Panc1 (cell line): Measurements from ENCODE around the gene GFER. TPM values are rescaled to one million over a fixed set of nuclear protein-coding genes. Genes with fewer than 3 reads are reported as not detected.

Experiments used
- ATAC-seq: fragments of 200-7000 bp; cut with Tn5 transposase; 2 replicates; pipeline ENCODE4 v1.9.1; 2020; ENCODE audit warnings: mild to moderate bottlenecking, moderate library complexity
- BruUV-seq: library from RNA; stranded (reverse); fragments of 400-500 nt; replicated peaks from 2 replicates; lab custom pipeline; 2021; lab: Mats Ljungman, UMichigan
- CTCF ChIA-PET: fragments of 300-600 bp; sonication (Branson Sonifier 250); formaldehyde crosslinking; loops from one replicate; lab custom pipeline; 2022; ENCODE audit warnings: antibody characterized with exemption; lab: Charles Lee
- POLR2A ChIA-PET: fragments of 300-600 bp; sonication (Branson Sonifier 250); formaldehyde crosslinking; loops from one replicate; lab custom pipeline; 2022; ENCODE audit warnings: antibody characterized with exemption; lab: Charles Lee
- DNase-seq: peaks from one replicate; pipeline ENCODE4 v3.0.0-alpha.2; 2010; ENCODE audit warnings: low read depth, low spot score
- H3K27ac ChIP-seq: 2 replicates; pipeline ENCODE4 v1.5.1; 2011; ENCODE audit warnings: mild to moderate bottlenecking, low read length, inconsistent platforms
- H3K27me3 ChIP-seq: fragments of 200-500 bp; sonication (Bioruptor generic); 2 replicates; pipeline ENCODE4 v1.6.0; 2014; ENCODE audit warnings: low read length, inconsistent platforms; ENCODE audit not compliant: control insufficient read depth, insufficient read depth
- H3K36me3 ChIP-seq: fragments of 200-500 bp; sonication (Bioruptor generic); 2 replicates; pipeline ENCODE4 v1.5.1; 2014; ENCODE audit warnings: inconsistent platforms, mild to moderate bottlenecking, low read length, moderate library complexity; ENCODE audit not compliant: control insufficient read depth, insufficient read depth
- H3K4me1 ChIP-seq: 2 replicates; pipeline ENCODE4 v1.5.1; 2011; ENCODE audit warnings: inconsistent platforms, mild to moderate bottlenecking, low read length, moderate library complexity; ENCODE audit not compliant: control insufficient read depth, insufficient read depth
- H3K4me3 ChIP-seq, 2 experiments: 2 replicates each; pipeline ENCODE4 v1.5.1; 2011 to 2012; ENCODE audit warnings: low read depth in 2 of 2, low read length in 2 of 2, mild to moderate bottlenecking in 2 of 2, inconsistent platforms in 1 of 2, moderate library complexity in 1 of 2
- H3K9me3 ChIP-seq: fragments of 200-500 bp; sonication (Bioruptor generic); 2 replicates; pipeline ENCODE4 v1.5.1; 2014; ENCODE audit warnings: low read depth, mild to moderate bottlenecking, inconsistent platforms, low read length, moderate library complexity; ENCODE audit not compliant: control insufficient read depth, insufficient read depth
- POLR2AphosphoS5 ChIP-seq: IDR thresholded peaks from 2 replicates; pipeline ENCODE4 v1.6.1; 2012; ENCODE audit warnings: mild to moderate bottlenecking, low read depth, low read length, moderate library complexity
- SIN3A ChIP-seq: IDR thresholded peaks from 2 replicates; pipeline ENCODE4 v1.6.1; 2012; ENCODE audit warnings: low read depth, mild to moderate bottlenecking, low read length, moderate library complexity, borderline replicate concordance; ENCODE audit not compliant: insufficient read depth
- TCF7L2 ChIP-seq: IDR thresholded peaks from 2 replicates; pipeline ENCODE4 v1.6.1; 2011; ENCODE audit warnings: mild to moderate bottlenecking, low read depth, low read length, inconsistent platforms
- in situ Hi-C: cut with HindIII; loops from 2 replicates; pipeline ENCODE4 v1.10.0; 2016; ENCODE audit warnings: low sequenced_read_pairs, low pct_unique_long_range_greater_than_20kb
- intact Hi-C: fragments of 100-400 bp; cut with micrococcal nuclease; formaldehyde crosslinking; loops from one replicate; pipeline ENCODE4 v1.10.0; 2022; ENCODE audit not compliant: unreplicated experiment
- total RNA-seq: library from RNA; stranded (reverse); gene quantifications from one replicate; pipeline ENCODE4 v1.2.1, GENCODE V29; 2021; ENCODE audit not compliant: unreplicated experiment
- TF ChIP-seq, protein P1 (sequence below): fragments of 450-650 bp; IDR thresholded peaks from 2 replicates; pipeline ENCODE4 v1.5.1; 2017; ENCODE audit warnings: mild to moderate bottlenecking
- TF ChIP-seq, protein P2 (sequence below), 2 experiments: IDR thresholded peaks; 2 replicates each; pipeline ENCODE4 v1.6.1; 2011 to 2012; ENCODE audit warnings: low read depth in 2 of 2, control low read depth in 1 of 2, low read length in 1 of 2, mild to moderate bottlenecking in 1 of 2, moderate library complexity in 1 of 2; ENCODE audit not compliant: insufficient read depth in 1 of 2

GFER gene
- total RNA-seq, 1 experiment from 2014 or later: 49.2 TPM

DNA sequence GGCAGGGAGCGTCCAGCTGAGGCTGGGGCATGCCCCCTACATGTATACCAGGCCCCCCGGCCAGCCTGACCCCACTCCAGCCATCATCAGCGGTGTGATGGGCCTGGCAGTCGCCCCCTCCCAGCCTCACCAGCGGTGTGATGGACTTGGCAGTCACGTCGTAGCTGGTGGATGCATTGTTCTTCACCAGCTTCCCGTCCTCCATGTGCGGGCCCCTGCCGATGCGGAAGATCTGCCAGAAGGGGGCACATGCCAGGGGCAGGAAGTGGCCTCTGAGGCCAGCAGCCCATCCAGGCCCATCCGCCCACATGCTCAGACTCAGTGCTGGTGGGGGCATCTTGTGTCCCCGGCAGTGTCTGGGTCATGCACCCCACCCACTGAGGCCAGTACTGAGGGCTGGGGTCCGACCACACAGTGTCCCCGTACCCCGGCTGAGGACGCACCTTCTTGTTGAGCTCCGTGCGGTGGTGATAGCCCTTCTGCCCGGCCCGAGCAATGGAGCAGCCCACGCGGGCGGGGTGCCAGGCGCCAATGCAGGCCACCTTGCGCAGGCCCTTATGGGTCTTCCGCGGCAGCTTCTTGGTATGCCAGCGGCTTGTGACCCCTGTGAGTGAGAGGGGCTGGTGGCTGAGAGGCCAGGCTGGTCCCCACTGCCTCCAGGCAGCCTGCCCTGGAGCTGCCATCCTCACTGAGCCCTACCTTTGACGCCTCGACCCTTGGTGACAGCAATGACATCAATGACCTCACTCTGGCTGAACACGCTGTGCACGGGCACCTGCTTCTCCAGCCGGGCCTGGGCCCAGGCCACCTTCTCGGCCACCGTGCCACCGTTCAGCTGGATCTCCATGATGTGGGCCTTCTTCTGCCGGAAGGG is 37.3 kb upstream of the GFER start:
- ChIA-PET CTCF (no interaction called here), POLR2A (no interaction called here)
- in situ Hi-C loops (no loop called here), intact Hi-C loops (no loop called here)
- no peak for ATAC-seq
- no TSS peak for BruUV-seq
- no peaks in the 10 kb centered on the region for H3K9me3 ChIP-seq
- no peaks in the 10 kb centered on the region for H3K27me3 ChIP-seq
- no peak overlapping the region for H3K27ac ChIP-seq
- DNase-seq: no peak
- H3K4me3 ChIP-seq: no peak overlapping the region
- H3K36me3 ChIP-seq: no peaks in the 10 kb centered on the region; the same call in 1 of the 2 replicates
- TF ChIP-seq, protein P1, sequence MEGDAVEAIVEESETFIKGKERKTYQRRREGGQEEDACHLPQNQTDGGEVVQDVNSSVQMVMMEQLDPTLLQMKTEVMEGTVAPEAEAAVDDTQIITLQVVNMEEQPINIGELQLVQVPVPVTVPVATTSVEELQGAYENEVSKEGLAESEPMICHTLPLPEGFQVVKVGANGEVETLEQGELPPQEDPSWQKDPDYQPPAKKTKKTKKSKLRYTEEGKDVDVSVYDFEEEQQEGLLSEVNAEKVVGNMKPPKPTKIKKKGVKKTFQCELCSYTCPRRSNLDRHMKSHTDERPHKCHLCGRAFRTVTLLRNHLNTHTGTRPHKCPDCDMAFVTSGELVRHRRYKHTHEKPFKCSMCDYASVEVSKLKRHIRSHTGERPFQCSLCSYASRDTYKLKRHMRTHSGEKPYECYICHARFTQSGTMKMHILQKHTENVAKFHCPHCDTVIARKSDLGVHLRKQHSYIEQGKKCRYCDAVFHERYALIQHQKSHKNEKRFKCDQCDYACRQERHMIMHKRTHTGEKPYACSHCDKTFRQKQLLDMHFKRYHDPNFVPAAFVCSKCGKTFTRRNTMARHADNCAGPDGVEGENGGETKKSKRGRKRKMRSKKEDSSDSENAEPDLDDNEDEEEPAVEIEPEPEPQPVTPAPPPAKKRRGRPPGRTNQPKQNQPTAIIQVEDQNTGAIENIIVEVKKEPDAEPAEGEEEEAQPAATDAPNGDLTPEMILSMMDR: no peak
- H3K4me1 ChIP-seq: peaks cover 8% of the 10 kb centered on the region

DNA sequence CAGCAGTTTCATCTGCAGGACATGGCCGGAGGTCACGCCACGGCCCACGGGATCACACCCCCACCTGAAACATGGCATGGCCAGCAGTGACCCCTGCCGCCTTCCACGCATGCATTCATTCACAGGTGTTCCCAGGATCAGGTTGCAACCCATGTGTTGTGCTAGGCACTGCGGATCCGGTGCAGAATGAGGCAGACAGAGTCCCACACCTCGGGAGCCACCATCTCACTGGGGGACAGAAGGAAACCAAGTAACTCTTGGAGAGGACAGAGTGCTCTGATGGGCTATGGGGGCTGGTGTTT is 36.7 kb upstream of the GFER start:
- ChIA-PET CTCF (no interaction called here), POLR2A (no interaction called here)
- ATAC-seq: no peak
- H3K9me3 ChIP-seq: no peaks in the 10 kb centered on the region
- DNase-seq: no peak
- BruUV-seq: no TSS peak
- no peak overlapping the region for H3K4me3 ChIP-seq
- H3K36me3 ChIP-seq: no peaks in the 10 kb centered on the region; the same call in 1 of the 2 replicates
- H3K4me1 ChIP-seq: peaks cover 2% of the 10 kb centered on the region
- in situ Hi-C loops (no loop called here), intact Hi-C loops (no loop called here)
- no peak for TF ChIP-seq SIN3A
- no peak for TF ChIP-seq TCF7L2
- TF ChIP-seq, protein P2, sequence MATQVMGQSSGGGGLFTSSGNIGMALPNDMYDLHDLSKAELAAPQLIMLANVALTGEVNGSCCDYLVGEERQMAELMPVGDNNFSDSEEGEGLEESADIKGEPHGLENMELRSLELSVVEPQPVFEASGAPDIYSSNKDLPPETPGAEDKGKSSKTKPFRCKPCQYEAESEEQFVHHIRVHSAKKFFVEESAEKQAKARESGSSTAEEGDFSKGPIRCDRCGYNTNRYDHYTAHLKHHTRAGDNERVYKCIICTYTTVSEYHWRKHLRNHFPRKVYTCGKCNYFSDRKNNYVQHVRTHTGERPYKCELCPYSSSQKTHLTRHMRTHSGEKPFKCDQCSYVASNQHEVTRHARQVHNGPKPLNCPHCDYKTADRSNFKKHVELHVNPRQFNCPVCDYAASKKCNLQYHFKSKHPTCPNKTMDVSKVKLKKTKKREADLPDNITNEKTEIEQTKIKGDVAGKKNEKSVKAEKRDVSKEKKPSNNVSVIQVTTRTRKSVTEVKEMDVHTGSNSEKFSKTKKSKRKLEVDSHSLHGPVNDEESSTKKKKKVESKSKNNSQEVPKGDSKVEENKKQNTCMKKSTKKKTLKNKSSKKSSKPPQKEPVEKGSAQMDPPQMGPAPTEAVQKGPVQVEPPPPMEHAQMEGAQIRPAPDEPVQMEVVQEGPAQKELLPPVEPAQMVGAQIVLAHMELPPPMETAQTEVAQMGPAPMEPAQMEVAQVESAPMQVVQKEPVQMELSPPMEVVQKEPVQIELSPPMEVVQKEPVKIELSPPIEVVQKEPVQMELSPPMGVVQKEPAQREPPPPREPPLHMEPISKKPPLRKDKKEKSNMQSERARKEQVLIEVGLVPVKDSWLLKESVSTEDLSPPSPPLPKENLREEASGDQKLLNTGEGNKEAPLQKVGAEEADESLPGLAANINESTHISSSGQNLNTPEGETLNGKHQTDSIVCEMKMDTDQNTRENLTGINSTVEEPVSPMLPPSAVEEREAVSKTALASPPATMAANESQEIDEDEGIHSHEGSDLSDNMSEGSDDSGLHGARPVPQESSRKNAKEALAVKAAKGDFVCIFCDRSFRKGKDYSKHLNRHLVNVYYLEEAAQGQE (IDR thresholded peaks at IDR 0.05; ENCODE audit: insufficient read depth in 1 of 2, low read depth in 2 of 2, low read length in 1 of 2): no peak
- TF ChIP-seq, protein P1: no peak
- TF ChIP-seq POLR2AphosphoS5: no peak
- H3K27ac ChIP-seq: no peak overlapping the region
- H3K27me3 ChIP-seq: no peaks in the 10 kb centered on the region
